Activated CD8-positive, alpha-beta memory T cell treated with anti-CD3 and anti-CD28 coated beads, Interleukin-2, amount 50 U/mL, for 1 hour (primary cell): ENCODE data around the gene TRIM29.

ENCODE experiments used
- DNase-seq: peaks from one replicate; pipeline ENCODE4 v3.0.0-alpha.2; 2020; ENCODE audit errors: extremely low read depth

The TRIM29 gene

DNA sequence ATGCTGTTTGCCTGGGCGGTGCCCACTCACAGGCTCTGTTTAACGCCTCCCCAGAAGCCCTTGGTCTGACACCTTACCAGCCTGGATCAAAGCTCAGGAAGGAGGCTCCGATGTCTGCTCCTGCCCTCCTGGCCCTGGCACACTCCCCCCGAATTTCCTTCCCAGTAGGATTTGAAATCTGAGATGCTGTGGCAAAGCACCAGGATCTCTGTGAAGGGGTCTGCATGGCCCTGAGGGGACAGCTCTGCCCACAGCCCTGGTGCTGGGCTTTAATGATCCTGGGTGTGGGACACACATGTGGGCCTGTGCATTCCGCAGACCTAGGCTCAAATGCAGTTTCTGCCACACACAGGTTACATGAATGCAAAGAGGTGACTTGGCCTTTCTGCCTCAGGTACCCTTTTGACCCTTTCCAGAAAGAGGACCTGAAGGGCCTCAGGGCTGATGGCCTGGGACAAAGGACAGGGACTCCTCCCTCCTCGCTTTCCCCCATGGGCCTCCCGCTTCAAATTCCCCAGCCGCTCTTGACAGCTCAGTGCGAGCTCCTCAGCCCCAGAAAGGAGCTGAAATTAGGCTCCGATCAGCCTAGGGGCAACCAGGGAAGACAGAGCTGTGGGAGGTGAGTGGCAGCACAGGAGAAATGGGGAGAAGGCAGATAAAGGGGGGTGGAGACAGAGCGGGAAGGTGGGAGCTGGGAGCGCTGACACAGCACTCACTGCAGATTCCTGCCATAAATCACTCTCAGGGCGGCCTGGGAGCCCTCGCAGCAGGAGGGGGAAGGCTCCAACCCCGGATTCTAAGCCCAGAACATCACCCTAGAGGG is 41.3 kb downstream of the TRIM29 start:
- no peak for DNase-seq

DNA sequence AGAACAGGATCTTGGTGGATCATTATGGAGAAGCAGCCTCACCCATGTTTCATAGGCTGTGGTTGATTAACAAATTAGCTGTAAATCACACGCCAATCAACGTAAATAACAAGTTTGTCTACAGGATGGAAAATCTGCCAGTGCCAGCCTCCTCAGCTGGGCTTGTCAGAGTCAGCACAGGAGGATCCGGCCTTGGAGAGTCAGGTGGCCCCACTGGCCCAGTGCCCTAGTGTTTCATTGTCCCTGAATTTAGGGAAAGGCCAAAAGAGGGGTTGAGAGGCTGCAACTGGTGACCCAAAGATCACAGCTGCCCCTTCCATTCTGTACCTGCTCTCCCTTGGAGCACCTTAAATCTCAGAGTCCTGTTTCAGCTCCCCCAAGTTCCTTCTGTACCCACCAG is 42.4 kb downstream of the TRIM29 start:
- no peak for DNase-seq

- no peak for DNase-seq
Measured at GRCh38 chr11:120091701-120092100, 46.2 kb downstream of the TRIM29 start.

DNA sequence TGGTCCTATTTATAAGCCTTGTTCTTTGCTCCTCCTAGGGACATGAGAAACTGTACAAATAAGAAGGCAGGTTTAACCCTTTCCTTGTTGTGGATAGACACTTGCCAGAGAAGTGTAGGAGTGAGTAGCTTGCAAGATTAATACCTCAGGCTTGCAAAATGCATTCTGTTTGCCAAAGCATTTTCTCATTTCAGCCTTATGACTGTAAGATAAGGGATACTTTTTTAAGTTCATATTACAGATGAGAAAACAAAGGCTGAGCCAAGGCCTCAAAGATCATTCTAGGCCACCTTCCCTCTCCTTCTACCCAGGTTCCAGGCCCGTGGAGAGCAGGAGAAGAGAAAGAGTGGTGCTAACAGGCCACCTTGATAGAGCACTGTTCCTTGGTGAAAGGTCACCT is 46.8 kb downstream of the TRIM29 start:
- no peak for DNase-seq

DNA sequence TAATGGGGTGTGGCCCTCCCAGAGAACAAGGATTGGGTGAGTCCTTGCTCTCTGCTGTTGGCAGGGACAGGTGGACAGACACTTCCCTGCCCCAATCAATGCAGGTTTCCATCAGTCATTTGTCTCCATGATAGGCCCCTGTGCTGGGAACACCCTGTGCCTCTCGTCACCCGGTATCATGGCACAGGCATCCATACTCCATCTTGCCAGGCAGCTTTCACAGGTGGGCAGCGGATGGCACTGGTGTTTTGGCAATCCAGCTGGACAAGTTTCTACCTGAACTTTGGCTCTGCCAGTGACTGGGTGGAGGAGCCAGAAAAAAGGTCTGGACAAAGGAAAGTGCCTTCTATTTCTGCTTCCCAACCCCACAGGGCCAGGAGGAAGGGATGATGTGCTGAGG is 47.5 kb downstream of the TRIM29 start:
- no peak for DNase-seq

DNA sequence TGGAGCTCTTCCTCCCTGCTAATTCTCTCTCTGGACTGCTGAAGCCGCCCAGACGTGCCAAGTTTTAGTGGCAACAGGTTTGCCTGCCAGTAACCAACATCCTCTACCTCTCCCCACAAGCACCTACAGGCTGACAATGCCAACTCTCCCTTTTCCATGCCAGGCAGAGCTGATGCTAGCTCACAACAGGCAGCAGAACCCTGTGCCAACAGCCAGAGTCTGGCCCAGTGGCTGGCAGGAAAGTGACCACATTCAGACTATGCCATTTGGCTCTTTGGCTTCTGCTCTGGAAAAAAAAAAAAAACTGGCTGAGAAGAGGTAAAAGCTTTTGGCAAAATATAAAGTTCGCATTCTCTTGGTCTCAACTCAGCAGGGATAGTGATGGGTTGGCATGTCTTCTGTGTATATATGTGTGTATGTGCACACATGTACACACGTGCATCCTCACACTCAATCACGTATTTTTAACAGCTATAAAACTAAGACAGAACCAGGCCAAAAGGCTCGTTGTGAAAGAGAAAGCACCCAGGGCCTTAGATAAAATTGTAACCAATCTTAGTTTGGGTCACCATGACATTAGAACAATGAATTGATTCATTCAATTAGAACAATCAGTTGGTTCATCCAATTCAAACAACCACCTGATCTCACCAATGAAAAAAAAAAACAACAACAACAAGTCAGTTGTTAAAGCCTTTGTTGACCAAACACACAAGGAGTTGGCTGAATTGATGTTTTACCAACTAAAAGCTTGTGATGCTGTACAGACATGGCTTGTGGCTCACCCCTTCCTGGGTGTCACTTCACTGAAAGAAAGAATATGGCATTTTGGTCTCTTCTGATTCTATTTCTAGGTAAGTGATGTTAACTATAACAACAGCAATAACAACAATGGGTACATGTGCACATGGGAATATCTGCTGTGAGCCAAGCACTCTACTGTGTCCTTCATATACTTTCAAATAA is 48.6 kb downstream of the TRIM29 start:
- no peak for DNase-seq

DNA sequence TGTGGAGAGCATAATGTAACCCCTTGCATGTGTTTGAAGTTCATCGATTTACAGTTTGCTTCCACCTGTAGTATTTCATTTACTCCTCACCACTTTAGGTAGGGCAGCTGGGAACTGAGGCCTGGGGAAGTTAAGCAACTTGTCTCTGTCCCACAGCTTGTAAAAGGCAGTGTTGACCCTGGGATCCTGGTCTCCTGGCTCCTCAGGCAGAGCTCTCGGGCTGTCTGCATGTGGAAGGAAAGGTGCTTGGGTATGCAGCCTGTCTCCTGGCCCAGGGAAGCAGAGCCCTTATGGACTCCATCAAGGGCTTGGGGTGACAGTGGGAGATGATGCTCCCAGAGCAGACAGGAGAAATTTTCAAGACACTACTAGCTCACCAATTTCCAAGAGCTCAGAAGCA is 49.9 kb downstream of the TRIM29 start:
- DNase-seq = no peak

- DNase-seq = no peak
Measured at GRCh38 chr11:120086651-120087050, 51.3 kb downstream of the TRIM29 start.

- DNase-seq = no peak
Measured at GRCh38 chr11:120079750-120080610, 57.9 kb downstream of the TRIM29 start.

DNA sequence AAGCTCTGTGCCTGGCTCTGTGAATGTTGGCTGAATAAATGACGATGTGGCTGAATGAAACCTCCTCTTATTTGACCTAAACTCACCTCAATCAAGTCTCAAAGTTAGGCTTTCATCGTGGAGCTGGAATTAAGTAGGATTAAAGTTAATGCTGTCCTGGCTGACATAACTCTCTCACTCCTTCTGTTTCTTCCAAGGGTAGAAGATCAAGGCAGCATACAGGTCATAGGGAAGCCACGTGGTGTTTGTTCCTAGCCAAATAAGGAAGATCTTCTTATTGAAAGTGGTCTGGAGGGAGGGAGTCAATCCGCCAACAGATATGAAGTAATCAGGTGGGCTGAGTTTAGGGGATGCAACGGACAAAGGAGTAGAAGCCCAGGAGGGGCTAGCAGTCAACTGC is 59.5 kb downstream of the TRIM29 start:
- DNase-seq = no peak

DNA sequence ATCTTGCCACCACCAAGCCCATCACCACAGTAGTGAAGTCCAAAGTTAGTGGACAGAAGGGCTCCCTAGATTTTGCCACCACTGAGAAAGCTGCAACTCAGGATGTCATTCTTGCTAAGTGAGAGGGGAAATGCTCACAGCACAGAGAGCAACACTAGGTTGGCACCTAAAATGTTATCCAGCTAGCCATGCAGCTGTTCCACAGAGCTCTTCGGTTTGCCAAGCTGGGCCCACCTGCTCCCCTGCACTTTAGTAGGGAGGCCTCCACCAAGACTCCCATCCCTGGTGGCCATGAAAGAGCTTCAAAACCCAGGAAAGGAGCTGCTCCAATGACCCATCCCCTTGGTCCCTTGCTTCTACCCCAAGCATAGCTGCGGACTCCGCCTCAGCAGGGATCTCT is 63.8 kb downstream of the TRIM29 start:
- no peak for DNase-seq

DNA sequence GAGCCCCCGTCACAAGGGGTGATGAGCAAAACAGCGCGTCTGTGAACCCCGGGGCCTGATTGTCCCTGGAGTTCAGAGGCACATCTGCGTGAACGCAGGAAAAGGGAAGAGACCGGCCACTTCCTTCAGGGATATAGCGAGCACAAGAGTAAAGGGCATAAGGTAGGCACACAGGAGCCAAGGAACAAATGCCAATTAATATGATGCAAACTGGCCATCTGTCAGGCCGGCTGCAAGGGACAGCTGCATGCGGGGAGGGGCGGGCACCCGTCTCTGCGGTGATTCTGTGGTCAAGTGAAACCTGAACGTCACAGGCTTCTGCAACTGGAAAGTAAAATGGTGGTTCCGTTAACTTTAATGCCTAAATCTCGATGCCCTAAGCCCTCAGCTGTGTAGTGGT is 64.7 kb downstream of the TRIM29 start:
- DNase-seq = no peak

DNA sequence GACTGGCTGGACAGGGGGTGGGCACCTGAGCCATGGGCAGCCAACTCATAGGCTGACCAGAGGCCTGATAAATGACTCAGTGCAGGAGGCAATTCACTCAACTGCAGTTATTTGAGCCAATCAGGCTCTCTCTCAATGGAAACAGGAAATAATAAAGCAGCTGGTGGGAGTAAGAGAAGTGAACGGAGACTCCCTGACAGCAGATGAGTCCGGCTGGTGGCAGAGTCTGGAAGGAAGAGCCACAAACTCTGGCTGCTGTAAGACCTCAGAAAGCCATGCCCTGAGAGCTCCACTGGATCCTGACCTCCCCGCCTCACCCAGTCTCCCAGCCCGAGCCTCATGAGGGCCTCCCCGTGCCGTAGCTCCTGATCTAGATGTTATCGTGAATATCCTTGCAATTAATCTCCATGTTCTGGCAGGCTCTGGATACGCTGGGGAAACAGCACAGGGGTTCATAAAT is 69.8 kb downstream of the TRIM29 start:
- no peak for DNase-seq

DNA sequence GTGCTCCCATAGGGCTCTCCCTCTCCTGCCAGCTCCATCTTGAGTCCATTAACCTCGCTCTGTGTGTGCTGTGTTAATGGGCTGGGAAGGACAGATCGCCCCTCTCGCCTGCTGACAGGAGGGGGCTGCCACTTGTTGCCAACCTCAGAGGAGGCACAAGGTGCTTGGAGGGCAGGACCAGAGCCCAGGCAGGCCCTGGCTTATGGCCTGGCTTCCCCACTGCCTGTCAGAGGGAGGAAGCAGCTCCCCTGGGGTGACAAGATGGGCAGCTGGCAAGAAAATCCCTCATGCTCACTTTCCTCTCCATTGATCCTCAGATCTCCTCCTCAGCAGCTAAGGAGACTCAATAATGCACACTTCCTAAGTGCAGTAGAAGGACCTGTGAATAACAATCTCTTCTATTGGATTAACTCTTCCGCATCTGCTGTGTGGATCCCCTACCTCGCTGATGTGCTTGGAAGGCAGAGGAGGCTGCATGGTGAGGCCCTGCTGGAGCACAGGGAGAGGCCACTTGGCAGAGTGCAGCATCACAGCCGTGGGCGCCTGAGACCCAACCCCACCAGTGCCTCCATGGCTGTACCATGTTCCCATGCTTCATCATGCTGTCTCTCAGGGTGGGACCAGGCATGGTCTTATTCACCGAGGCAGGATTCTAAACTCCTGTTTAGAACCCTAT is 70.3 kb downstream of the TRIM29 start:
- DNase-seq = no peak

DNA sequence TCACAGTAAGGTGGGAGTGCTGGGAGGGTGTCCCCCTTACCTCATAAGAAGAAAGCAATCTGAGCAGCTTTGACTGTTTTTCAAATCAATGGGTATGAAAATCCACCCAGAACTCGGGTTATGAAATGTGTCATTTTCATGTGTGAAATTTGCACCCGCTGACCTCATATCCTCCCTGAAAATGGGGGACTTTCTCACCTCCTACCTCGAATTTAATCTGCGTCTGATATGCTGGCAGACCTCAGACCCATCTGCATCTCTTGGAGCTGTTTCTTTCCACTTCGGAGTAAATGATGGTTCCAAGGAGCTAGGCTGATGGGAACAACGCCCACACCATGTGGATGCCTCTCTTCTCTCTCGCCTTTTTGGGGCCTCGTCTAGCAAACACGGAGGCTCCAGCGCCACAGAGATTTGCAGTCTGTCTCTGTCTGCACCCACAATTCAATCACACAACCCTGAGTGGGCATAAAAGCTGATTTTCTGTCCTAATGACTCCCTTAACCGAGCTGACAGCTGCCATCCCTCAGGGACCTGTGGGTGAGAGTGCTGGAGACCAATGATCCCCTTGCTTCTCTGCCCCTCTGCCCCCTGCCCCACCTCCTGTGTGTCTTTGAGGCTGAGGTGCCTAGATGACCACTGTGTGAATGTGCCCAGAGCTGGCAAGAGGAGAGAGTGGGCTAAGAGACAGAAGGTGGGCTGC is 71.0 kb downstream of the TRIM29 start:
- DNase-seq = no peak

DNA sequence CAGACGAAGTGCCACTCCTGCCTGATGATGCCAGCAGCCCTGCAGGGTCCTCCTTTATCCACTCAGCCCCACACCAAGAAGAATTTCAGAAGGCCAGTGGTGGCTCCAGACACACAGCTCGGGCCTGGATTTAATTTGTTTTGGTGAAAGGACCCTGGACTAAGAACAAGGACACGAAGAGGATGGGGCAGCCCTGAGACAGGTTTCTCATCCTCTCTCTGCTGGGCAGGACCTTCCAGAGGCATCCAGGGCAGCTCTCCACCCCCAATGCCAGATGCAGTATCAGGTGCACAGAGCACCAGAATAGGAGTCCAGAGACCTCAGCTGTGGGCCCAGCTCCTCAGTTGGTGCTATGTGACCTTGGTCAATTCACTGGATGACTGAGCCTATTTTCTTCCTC is 72.0 kb downstream of the TRIM29 start:
- DNase-seq = no peak

DNA sequence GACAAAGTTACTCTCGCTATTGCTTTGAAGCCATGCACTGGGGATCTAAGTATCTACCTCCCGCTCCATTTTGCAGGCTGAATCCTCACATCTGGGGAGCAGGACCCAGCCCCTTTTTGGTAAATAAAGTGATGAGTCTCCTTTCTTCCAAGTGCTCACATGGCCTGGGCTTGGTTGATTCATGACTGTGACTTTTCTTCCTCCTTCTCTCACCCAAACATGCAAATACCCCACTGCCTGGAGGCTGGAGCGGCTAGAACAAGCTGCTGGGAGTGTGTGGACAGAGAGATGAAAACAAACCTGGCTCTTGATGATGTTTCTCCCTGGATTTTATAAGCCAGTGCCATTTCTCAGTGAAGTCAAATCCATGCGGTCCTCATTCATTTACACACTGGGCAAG is 72.7 kb downstream of the TRIM29 start:
- no peak for DNase-seq

DNA sequence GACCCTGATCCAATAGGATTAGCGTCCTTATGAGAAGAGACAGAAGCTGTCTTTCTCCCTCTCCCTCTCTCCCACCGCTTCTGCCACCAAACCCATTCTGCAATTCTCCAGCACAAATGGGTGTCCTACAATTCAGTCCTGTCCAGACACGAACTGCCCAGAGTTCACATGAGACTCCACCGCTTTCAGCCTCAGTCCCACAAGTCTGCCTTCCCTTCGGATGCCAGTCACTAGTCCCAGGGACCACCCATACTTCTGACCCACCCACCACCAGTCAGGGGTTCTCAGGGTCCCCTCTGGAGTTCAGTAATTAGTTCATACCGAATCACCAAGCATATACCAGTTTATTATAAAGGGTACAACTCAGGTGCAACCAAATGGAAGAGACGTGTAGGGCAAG is 73.6 kb downstream of the TRIM29 start:
- DNase-seq = no peak

DNA sequence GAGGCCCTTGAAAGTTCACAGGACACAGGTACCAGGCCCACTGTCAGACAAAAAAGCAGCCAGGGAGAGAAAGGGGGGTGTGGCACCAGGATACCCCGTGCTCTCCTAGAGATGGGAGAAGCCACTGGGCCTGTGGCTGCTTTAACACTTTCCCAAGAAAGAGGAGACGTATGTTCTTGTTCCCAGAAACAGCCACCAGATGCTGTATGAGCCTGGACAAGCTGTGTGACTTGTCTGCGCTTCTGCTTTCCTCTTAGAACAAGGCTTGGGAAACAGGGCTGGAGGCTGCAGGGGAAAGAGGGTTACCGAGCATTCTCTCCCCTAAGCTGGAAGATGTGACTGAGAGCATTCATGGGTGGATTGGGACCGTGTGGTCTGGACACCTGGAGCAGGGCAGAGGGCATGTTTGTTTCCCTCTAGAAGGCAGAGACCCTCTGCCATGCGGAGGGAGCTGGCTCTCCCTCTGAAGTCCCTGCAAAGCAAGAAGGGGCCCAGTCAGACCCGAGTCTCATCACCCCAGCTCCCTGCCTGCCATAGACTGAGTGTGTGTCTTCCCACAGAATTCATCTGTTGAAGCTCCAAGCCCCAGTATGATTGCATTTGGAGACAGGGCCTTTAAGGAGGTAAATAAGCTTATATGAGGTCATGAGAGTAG is 74.1 kb downstream of the TRIM29 start:
- no peak for DNase-seq

GRCh38 chr11:120062561-120062930 is 75.4 kb downstream of the TRIM29 start:
- DNase-seq = no peak
